HUES6 (cell line): ENCODE data around the gene MKI67.

Source experiments
- H3K27ac ChIP-seq: 2 replicates; pipeline ENCODE4 v1.7.0; 2013; ENCODE audit warnings: low read depth, mild to moderate bottlenecking, low read length, inconsistent platforms
- H3K27me3 ChIP-seq: 2 replicates; pipeline ENCODE4 v1.6.1; 2013; ENCODE audit warnings: low read length; ENCODE audit not compliant: control insufficient read depth, insufficient read depth
- H3K36me3 ChIP-seq: 2 replicates; pipeline ENCODE4 v1.6.1; 2013; ENCODE audit warnings: low read length; ENCODE audit not compliant: control insufficient read depth, insufficient read depth
- H3K4me1 ChIP-seq: 2 replicates; pipeline ENCODE4 v1.6.1; 2013; ENCODE audit warnings: low read length; ENCODE audit not compliant: control insufficient read depth, insufficient read depth
- H3K4me3 ChIP-seq: 2 replicates; pipeline ENCODE4 v1.5.1; 2013; ENCODE audit warnings: low read depth, low read length
- H3K9ac ChIP-seq: one replicate; pipeline ENCODE4 v1.6.1; 2013; ENCODE audit warnings: mild to moderate bottlenecking, low read length
- H3K9me3 ChIP-seq: 2 replicates; pipeline ENCODE4 v1.6.1; 2013; ENCODE audit warnings: low read depth, low read length; ENCODE audit not compliant: control insufficient read depth, insufficient read depth

MKI67 gene

DNA sequence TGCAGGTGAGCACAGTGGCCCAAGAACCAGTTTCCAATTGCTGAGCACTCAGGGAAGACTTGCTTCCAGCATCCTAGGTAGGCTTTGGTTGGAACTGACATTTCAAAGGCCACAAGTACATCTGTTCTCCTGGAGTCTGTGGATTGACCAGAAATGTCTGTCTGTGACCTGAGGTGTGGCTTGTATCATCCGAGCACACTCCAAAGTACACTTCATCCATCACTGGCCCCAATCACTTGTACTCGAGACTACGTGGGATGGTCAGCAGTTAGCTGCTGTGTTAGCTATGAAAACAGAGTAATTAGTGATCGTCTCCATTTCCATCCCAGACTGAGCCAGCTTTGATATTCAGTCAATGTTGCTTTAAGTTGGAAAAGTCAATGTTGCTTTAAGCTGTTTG is 45.0 kb downstream of the MKI67 start:
- H3K9ac ChIP-seq = no peak overlapping the region
- no peaks in the 10 kb centered on the region for H3K9me3 ChIP-seq
- H3K36me3 ChIP-seq = no peaks in the 10 kb centered on the region

GRCh38 chr10:128080641-128081040 is 45.6 kb downstream of the MKI67 start:
- Histone ChIP-seq H3K9me3 (no peaks in the 10 kb centered on the region), H3K4me1 (peaks cover 10% of the 10 kb centered on the region; the same call in 1 of the 2 replicates), H3K9ac (no peak overlapping the region), H3K36me3 (no peaks in the 10 kb centered on the region), H3K27me3 (no peaks in the 10 kb centered on the region), H3K27ac (no peak overlapping the region), H3K4me3 (no peak overlapping the region)

More for the DNA sequence above, 45.0 kb downstream of the MKI67 start:
- H3K27me3 ChIP-seq = no peaks in the 10 kb centered on the region
- no peak overlapping the region for H3K27ac ChIP-seq
- H3K4me3 ChIP-seq = no peak overlapping the region
- H3K4me1 ChIP-seq = peaks cover 15% of the 10 kb centered on the region; the same call in 1 of the 2 replicates

DNA sequence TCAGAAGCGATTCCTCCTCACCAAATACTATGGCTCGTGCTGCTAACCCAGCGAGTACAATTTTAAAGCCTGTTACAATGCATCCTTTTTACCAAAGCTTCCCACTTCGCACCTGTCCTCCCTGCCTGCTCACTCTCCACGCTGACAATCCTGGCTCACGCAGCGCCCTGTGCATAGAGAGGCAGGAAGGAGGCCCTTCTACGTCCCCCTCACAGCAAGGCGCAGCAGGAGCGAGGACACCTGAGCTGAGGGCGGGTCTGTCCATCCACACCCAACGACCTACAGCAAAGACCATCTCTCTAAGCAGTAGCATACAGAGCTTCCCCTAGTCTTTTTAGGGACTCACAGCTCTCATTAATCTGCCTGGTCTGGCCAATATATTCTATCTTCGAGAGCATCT is 46.0 kb downstream of the MKI67 start:
- H3K4me3 ChIP-seq = no peak overlapping the region
- peaks cover 6% of the 10 kb centered on the region; the same call in 1 of the 2 replicates for H3K4me1 ChIP-seq
- no peak overlapping the region for H3K27ac ChIP-seq
- no peaks in the 10 kb centered on the region for H3K27me3 ChIP-seq
- no peaks in the 10 kb centered on the region for H3K9me3 ChIP-seq
- H3K36me3 ChIP-seq = no peaks in the 10 kb centered on the region
- no peak overlapping the region for H3K9ac ChIP-seq

- Histone ChIP-seq H3K27ac (no peak overlapping the region), H3K9me3 (no peaks in the 10 kb centered on the region), H3K4me3 (no peak overlapping the region), H3K9ac (no peak overlapping the region), H3K27me3 (no peaks in the 10 kb centered on the region), H3K4me1 (no peaks in the 10 kb centered on the region), H3K36me3 (no peaks in the 10 kb centered on the region)
Measured at GRCh38 chr10:128078136-128078969, 47.9 kb downstream of the MKI67 start.

DNA sequence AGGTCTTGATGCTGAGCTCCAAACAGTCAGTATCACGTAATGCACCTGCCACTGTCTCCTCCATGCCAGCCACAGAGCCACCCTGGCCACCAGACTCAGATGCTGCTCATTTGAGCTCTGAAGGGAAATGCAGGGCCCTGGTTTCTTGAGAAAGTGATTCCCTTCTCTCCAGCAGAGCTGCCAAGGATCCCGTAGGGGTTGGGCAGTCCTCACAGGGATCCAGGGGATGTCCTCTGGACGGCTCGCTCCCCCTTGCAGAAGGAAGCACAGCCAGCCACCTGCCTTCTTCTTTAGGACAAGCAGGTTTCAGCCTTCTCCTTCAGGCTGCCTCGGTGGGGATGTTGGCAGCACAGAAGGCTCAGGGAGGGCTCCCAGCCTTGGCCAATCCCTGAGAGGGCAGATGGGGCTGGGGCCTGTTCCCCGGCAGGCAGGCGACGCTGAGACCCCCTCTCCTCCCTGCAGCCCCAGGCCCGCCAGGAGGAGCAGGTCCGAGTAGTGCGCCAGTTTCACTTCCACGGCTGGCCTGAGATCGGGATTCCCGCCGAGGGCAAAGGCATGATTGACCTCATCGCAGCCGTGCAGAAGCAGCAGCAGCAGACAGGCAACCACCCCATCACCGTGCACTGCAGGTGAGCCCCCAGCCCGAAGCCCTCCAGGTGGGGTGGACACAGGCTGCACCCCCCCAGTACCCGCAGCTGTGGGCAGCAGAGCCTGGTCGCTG is 48.9 kb downstream of the MKI67 start:
- H3K9me3 ChIP-seq = no peaks in the 10 kb centered on the region
- H3K36me3 ChIP-seq = no peaks in the 10 kb centered on the region
- no peak overlapping the region for H3K4me3 ChIP-seq
- H3K27me3 ChIP-seq = no peaks in the 10 kb centered on the region
- no peaks in the 10 kb centered on the region for H3K4me1 ChIP-seq
- H3K27ac ChIP-seq = no peak overlapping the region
- H3K9ac ChIP-seq = no peak overlapping the region

DNA sequence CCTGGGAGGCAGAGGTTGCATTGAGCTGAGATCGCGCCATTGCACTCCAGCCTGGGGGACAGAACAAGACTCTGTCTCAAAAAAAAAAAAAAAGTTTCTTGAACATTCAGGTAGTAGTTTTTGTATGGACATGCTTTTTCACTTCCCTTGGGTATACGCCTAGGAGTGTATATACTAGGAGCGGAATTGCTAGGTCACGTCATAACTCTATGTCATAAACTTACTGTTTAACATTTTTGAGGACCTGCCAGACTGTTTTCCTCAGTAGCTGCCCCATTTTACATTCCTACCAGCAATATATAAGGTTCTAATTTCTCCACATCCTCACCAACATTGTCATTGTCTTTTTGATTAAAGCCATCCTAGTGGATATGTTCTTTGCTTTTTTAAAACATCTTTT is 51.6 kb downstream of the MKI67 start:
- Histone ChIP-seq H3K27me3 (peaks cover 10% of the 10 kb centered on the region), H3K4me3 (no peak overlapping the region), H3K9ac (no peak overlapping the region), H3K36me3 (no peaks in the 10 kb centered on the region), H3K4me1 (no peaks in the 10 kb centered on the region), H3K9me3 (no peaks in the 10 kb centered on the region), H3K27ac (no peak overlapping the region)

DNA sequence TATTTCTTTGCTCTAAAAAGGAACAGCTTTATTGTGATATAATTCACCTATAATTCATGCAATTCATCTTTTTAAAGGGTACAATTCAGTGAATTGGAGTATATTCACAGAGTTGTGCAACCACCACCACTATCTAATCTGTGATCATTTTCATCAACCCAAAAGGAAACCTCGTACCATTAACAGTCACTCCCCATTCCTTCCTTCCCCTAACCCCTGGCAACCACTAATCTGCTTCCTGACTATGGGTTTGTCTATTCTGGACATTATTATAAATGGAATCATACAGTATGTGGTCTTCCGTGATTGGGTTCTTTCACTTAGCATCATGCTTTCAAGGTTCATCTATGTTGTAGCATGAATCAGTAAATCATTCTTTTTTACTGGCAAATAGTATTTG is 52.3 kb downstream of the MKI67 start:
- no peaks in the 10 kb centered on the region for H3K36me3 ChIP-seq
- H3K9ac ChIP-seq = no peak overlapping the region
- H3K9me3 ChIP-seq = no peaks in the 10 kb centered on the region
- no peak overlapping the region for H3K27ac ChIP-seq
- H3K4me3 ChIP-seq = no peak overlapping the region
- H3K4me1 ChIP-seq = no peaks in the 10 kb centered on the region
- H3K27me3 ChIP-seq = peaks cover 10% of the 10 kb centered on the region

- no peaks in the 10 kb centered on the region for H3K36me3 ChIP-seq
- no peak overlapping the region for H3K9ac ChIP-seq
- H3K27ac ChIP-seq = no peak overlapping the region
- no peaks in the 10 kb centered on the region for H3K9me3 ChIP-seq
- peaks cover 10% of the 10 kb centered on the region for H3K27me3 ChIP-seq
- H3K4me1 ChIP-seq = no peaks in the 10 kb centered on the region
- H3K4me3 ChIP-seq = no peak overlapping the region
Measured at GRCh38 chr10:128072941-128073645, 53.1 kb downstream of the MKI67 start.

- Histone ChIP-seq H3K27me3 (peaks cover 10% of the 10 kb centered on the region), H3K9me3 (no peaks in the 10 kb centered on the region; the same call in 1 of the 2 replicates), H3K4me1 (no peaks in the 10 kb centered on the region), H3K4me3 (no peak overlapping the region), H3K9ac (no peak overlapping the region), H3K27ac (no peak overlapping the region), H3K36me3 (no peaks in the 10 kb centered on the region; the same call in 1 of the 2 replicates)
Measured at GRCh38 chr10:128072046-128072445, 54.2 kb downstream of the MKI67 start.

DNA sequence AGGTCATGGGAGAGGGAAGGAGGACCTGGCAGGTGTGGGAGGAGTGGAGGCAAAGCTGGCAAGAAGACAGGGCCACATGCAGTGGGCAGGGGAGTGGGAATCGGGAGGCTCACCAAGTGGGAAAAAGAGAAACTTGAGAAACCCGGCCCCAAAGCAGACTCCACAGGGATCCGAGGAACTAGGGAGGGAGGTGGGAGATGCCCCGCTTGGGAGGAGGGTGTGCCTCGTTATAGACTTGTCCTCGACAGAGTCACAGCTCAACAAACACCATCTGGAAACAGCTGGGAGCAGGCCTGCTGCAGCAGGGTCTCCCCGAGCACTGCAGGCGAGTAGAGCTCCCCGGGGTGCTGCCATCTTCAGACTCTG is 54.8 kb downstream of the MKI67 start:
- Histone ChIP-seq H3K9ac (no peak overlapping the region), H3K4me1 (no peaks in the 10 kb centered on the region), H3K4me3 (no peak overlapping the region), H3K27ac (no peak overlapping the region), H3K27me3 (peaks cover 10% of the 10 kb centered on the region), H3K36me3 (no peaks in the 10 kb centered on the region; the same call in 1 of the 2 replicates), H3K9me3 (no peaks in the 10 kb centered on the region; the same call in 1 of the 2 replicates)
